B cell (primary cell): ENCODE results near the gene MBD6. TPM values are rescaled to one million over a fixed set of nuclear protein-coding genes. Genes with fewer than 3 reads are reported as not detected.

Experiments used
- ATAC-seq: fragments of 200-7000 bp; cut with Tn5 transposase; one replicate; pipeline ENCODE4 v1.10.0; 2021; ENCODE audit warnings: low read depth, mild to moderate bottlenecking, moderate number of reproducible peaks, moderate library complexity
- CTCF ChIA-PET: fragments of 350-600 bp; sonication (Branson Sonifier 250); formaldehyde crosslinking; loops from one replicate; lab custom pipeline; 2021; ENCODE audit warnings: antibody characterized with exemption, inconsistent platforms; lab: Charles Lee
- POLR2A ChIA-PET: fragments of 350-600 bp; sonication (Branson Sonifier 250); formaldehyde crosslinking; loops from one replicate; lab custom pipeline; 2021; ENCODE audit warnings: antibody characterized with exemption; lab: Charles Lee
- DNase-seq: peaks from one replicate; pipeline ENCODE4 v3.0.0; 2013
- H2AFZ ChIP-seq: 2 replicates; pipeline ENCODE4 v1.6.1; 2012; ENCODE audit warnings: mild to moderate bottlenecking, low read depth, low read length; ENCODE audit not compliant: insufficient read depth, poor library complexity, severe bottlenecking
- H3K27ac ChIP-seq, 2 donors: 1 replicate in 1 of 2; 2 replicates in 1 of 2; pipeline ENCODE4 v1.5.1; 2012 to 2013; ENCODE audit warnings: low read length in 2 of 2, mild to moderate bottlenecking in 2 of 2, moderate library complexity in 1 of 2
- H3K27me3 ChIP-seq, 4 experiments: fragments of 200-600 bp in 1 of 4; sonication (generic) in 1 of 4; replicated peaks in 1 of 4; 1 replicate in 2 of 4; 2 replicates in 2 of 4; pipeline versions ENCODE4 v1.6.1 to v1.7.0; 2013 to 2016; ENCODE audit warnings: low read length in 3 of 4, mild to moderate bottlenecking in 2 of 4, mixed read lengths in 1 of 4, moderate library complexity in 1 of 4; ENCODE audit not compliant: insufficient read depth in 4 of 4, control insufficient read depth in 3 of 4; ENCODE audit errors: control extremely low read depth in 1 of 4
- H3K36me3 ChIP-seq, 2 experiments: replicated peaks in 1 of 2; 1 replicate in 1 of 2; 2 replicates in 1 of 2; pipeline versions ENCODE4 v1.6.1 to v1.7.1; 2013; ENCODE audit warnings: low read length in 1 of 2; ENCODE audit not compliant: insufficient read depth in 2 of 2, control insufficient read depth in 1 of 2; ENCODE audit errors: control extremely low read depth in 1 of 2, extremely low read depth in 1 of 2
- H3K4me1 ChIP-seq, 2 donors: fragments of 200-600 bp in 1 of 2; sonication (generic) in 1 of 2; 1 replicate in 1 of 2; 2 replicates in 1 of 2; pipeline versions ENCODE4 v1.5.1 to v1.6.1; 2013 to 2017; ENCODE audit warnings: low read length in 2 of 2; ENCODE audit not compliant: control insufficient read depth in 2 of 2, insufficient read depth in 2 of 2
- H3K4me2 ChIP-seq: replicated peaks from 2 replicates; pipeline ENCODE3; 2012; ENCODE audit warnings: mild to moderate bottlenecking, low read depth, low read length; ENCODE audit not compliant: poor library complexity, severe bottlenecking
- H3K4me3 ChIP-seq, 5 experiments: fragments of 200-600 bp in 1 of 5; sonication (generic) in 1 of 5; 1 replicate in 3 of 5; 2 replicates in 2 of 5; pipeline versions ENCODE4 v1.5.1 to v1.7.0; 2011 to 2016; ENCODE audit warnings: low read length in 4 of 5, mild to moderate bottlenecking in 4 of 5, low read depth in 2 of 5, control low read depth in 1 of 5, moderate library complexity in 1 of 5; ENCODE audit not compliant: insufficient read depth in 1 of 5; ENCODE audit errors: control extremely low read depth in 1 of 5, extremely low read depth in 1 of 5
- H3K79me2 ChIP-seq: fragments of 200-600 bp; sonication (generic); one replicate; pipeline ENCODE4 v1.6.0; 2016; ENCODE audit warnings: low read length; ENCODE audit not compliant: control insufficient read depth, insufficient read depth
- H3K9ac ChIP-seq: fragments of 200-600 bp; sonication (generic); 2 replicates; pipeline ENCODE4 v1.6.1; 2017; ENCODE audit warnings: mild to moderate bottlenecking, low read length, moderate library complexity
- H3K9me3 ChIP-seq, 3 donors: one replicate each; pipeline versions ENCODE4 v1.6.1 to v1.7.1; 2013; ENCODE audit warnings: low read length in 2 of 3; ENCODE audit not compliant: control insufficient read depth in 2 of 3, insufficient read depth in 1 of 3; ENCODE audit errors: control extremely low read depth in 1 of 3
- H4K20me1 ChIP-seq: 2 replicates; pipeline ENCODE4 v1.6.0; 2012; ENCODE audit warnings: mild to moderate bottlenecking, low read length; ENCODE audit not compliant: insufficient read depth, control insufficient read depth, poor library complexity, severe bottlenecking
- H3K27ac Mint-ChIP-seq: one replicate; pipeline ENCODE4 v1.8.0; 2021; ENCODE audit warnings: mixed read lengths
- H3K27me3 Mint-ChIP-seq: one replicate; pipeline ENCODE4 v1.8.0; 2021; ENCODE audit warnings: mixed read lengths
- H3K4me1 Mint-ChIP-seq: one replicate; pipeline ENCODE4 v1.8.0; 2021; ENCODE audit warnings: mixed read lengths
- H3K4me3 Mint-ChIP-seq: one replicate; pipeline ENCODE4 v1.8.0; 2021; ENCODE audit warnings: mixed read lengths
- H3K9me3 Mint-ChIP-seq: one replicate; pipeline ENCODE4 v1.8.0; 2022; ENCODE audit warnings: mixed read lengths; ENCODE audit not compliant: insufficient read depth
- EZH2 ChIP-seq: IDR thresholded peaks from 2 replicates; pipeline ENCODE4 v1.6.1; 2012; ENCODE audit warnings: borderline replicate concordance, low read depth, mild to moderate bottlenecking, moderate library complexity, low read length; ENCODE audit not compliant: insufficient read depth, poor library complexity, severe bottlenecking
- WGBS: methylation state at CpG from one replicate; pipeline ENCODE4 v1.1.5; 2013; ENCODE audit warnings: missing lambda C conversion rate; ENCODE audit not compliant: insufficient coverage; 5-methylcytosine and 5-hydroxymethylcytosine counted together
- intact Hi-C: fragments of 100-400 bp; cut with micrococcal nuclease; formaldehyde crosslinking; loops from one replicate; pipeline ENCODE4 v1.10.0; 2022
- polyA plus RNA-seq: library from polyadenylated mRNA; depleted of rRNA; stranded (reverse); fragments of >200 nt; gene quantifications from 2 replicates; pipeline ENCODE4 v1.2.3, GENCODE V29; 2012
- total RNA-seq, 2 donors: library from RNA; stranded (reverse); fragments of 120-200 nt in 1 of 2; gene quantifications; 1 replicate in 1 of 2; 2 replicates in 1 of 2; pipeline versions ENCODE4 v1.2.3 to v1.2.4, GENCODE V29; 2013 to 2022
- TF ChIP-seq, protein P1 (sequence below): fragments of 200-600 bp; IDR thresholded peaks from one replicate; pipeline ENCODE4 v1.8.0; 2022; ENCODE audit warnings: antibody characterized with exemption, mild to moderate bottlenecking

The MBD6 gene
- total and polyA plus RNA-seq, 2 donors (not counting 1 experiment from before 2014, with no cell fraction given): 39.4 to 121 TPM

DNA sequence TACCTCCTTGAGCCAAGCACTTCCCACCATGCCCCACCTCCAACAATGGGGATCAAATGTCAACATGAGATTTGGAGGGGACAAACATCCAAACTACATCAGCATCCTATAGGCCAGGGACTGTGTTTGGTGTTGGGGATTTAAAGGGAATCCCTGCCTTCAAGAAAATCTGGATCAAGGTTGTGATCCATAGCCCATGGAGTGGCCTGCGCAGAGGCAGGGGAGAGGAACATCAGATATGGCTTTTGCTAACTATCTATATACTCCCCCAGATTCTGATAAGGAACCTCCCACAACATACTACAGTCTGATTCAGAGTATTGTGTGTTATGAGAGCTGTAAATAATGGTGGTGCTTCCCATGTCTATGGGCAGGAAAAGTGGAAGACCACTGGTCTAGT, 32.3 kb downstream of the MBD6 start:
- Histone ChIP-seq H4K20me1 (no peaks in the 10 kb centered on the region), H3K9me3 (peaks cover 0 to 4% (median 0%) of the 10 kb centered on the region in 3 donors), H3K27ac (no peak overlapping the region), H3K4me3 (no peak overlapping the region), H3K4me2 (no peak overlapping the region), H3K9ac (no peak overlapping the region), H2AFZ (no peak overlapping the region), H3K36me3 (no peaks in the 10 kb centered on the region), H3K27me3 (peaks cover 0 to 17% (median 0%) of the 10 kb centered on the region in 4 experiments), H3K79me2 (no peaks in the 10 kb centered on the region), H3K4me1 (peaks cover 5 to 6% of the 10 kb centered on the region in 2 donors)
- ChIA-PET POLR2A (no interaction called here), CTCF (no interaction called here)
- no peak for DNase-seq
- WGBS: no CpG with 5 or more reads among the region's 1 CpG
- Mint-ChIP-seq H3K27me3 (peaks cover 27% of the 10 kb centered on the region), H3K4me1 (peaks cover 13% of the 10 kb centered on the region), H3K9me3 (no peaks in the 10 kb centered on the region), H3K27ac (no peak overlapping the region), H3K4me3 (no peak overlapping the region)
- no peak for TF ChIP-seq EZH2
- TF ChIP-seq, protein P1, sequence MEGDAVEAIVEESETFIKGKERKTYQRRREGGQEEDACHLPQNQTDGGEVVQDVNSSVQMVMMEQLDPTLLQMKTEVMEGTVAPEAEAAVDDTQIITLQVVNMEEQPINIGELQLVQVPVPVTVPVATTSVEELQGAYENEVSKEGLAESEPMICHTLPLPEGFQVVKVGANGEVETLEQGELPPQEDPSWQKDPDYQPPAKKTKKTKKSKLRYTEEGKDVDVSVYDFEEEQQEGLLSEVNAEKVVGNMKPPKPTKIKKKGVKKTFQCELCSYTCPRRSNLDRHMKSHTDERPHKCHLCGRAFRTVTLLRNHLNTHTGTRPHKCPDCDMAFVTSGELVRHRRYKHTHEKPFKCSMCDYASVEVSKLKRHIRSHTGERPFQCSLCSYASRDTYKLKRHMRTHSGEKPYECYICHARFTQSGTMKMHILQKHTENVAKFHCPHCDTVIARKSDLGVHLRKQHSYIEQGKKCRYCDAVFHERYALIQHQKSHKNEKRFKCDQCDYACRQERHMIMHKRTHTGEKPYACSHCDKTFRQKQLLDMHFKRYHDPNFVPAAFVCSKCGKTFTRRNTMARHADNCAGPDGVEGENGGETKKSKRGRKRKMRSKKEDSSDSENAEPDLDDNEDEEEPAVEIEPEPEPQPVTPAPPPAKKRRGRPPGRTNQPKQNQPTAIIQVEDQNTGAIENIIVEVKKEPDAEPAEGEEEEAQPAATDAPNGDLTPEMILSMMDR: no peak
- no peak for ATAC-seq
- intact Hi-C loops: no loop called here

DNA sequence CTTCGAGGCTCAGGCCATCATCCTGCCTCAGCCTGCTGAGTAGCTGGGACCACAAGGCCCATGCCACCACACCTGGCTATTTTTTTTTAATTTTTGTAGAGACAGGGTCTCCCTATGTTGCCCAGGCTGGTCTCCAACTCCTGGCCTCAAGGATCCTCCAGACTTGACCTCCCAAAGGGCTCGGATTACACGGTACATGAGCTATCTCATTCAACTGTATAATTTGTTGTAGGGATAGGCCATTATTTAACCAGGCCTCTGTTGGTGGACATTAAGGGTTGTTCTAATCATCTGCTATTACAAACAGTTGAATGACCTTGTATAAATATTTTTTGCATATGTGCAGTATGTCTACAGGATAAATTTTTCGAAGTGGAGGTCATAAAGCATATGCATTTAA, 36.2 kb downstream of the MBD6 start:
- DNase-seq: no peak
- Mint-ChIP-seq H3K27ac (no peak overlapping the region), H3K27me3 (peaks cover 23% of the 10 kb centered on the region), H3K4me1 (no peaks in the 10 kb centered on the region), H3K9me3 (no peaks in the 10 kb centered on the region), H3K4me3 (no peak overlapping the region)
- Histone ChIP-seq H3K9ac (no peak overlapping the region), H2AFZ (no peak overlapping the region), H3K79me2 (no peaks in the 10 kb centered on the region), H3K4me3 (no peak overlapping the region), H3K27me3 (peaks cover 0 to 10% (median 2%) of the 10 kb centered on the region in 4 experiments), H3K4me2 (no peak overlapping the region), H3K9me3 (no peaks in the 10 kb centered on the region), H3K27ac (no peak overlapping the region), H4K20me1 (no peaks in the 10 kb centered on the region), H3K4me1 (no peaks in the 10 kb centered on the region), H3K36me3 (no peaks in the 10 kb centered on the region)
- 100% methylated on average over 1 of the region's 4 CpGs for WGBS
- no peak for ATAC-seq
- no peak for TF ChIP-seq EZH2
- TF ChIP-seq, protein P1: no peak
- POLR2A ChIA-PET: no interaction called here
- intact Hi-C loops: no loop called here
- CTCF ChIA-PET: no interaction called here
